Sigmoid colon (tissue), 4 donors: ENCODE measurements around the gene GPR27.

Experiments
- CTCF ChIP-seq, 4 experiments: fragments of 450-650 bp in 3 of 4; fragments of 200-600 bp in 1 of 4; IDR thresholded peaks; one replicate each; pipeline ENCODE4 v1.5.1; 2016 to 2019; ENCODE audit warnings: antibody characterized with exemption in 4 of 4, mild to moderate bottlenecking in 3 of 4, moderate library complexity in 2 of 4
- POLR2A ChIP-seq, 2 donors: fragments of 450-650 bp; IDR thresholded peaks; one replicate each; pipeline ENCODE4 v1.6.1; 2016; ENCODE audit warnings: antibody characterized with exemption in 2 of 2, mild to moderate bottlenecking in 2 of 2, moderate library complexity in 2 of 2
- POLR2AphosphoS5 ChIP-seq, 4 donors: sonication (generic); formaldehyde crosslinking; IDR thresholded peaks; one replicate each; pipeline ENCODE4 v1.6.1; 2017; ENCODE audit warnings: antibody characterized with exemption in 4 of 4

- TF ChIP-seq CTCF (IDR thresholded peaks at IDR 0.05): no peak
- TF ChIP-seq POLR2A (IDR thresholded peaks at IDR 0.05): no peak
- TF ChIP-seq POLR2AphosphoS5 (IDR thresholded peaks at IDR 0.05): no peak
Observed at GRCh38 chr3:71778353-71778752, 24.7 kb downstream of the GPR27 start.
